Measurements from ENCODE around the gene SNRPD1.
A peak's percentile ranks its signal among the peaks of the same experiment; 100 is the strongest.
"Not testable (repeated sequence)": the region's sequence is repeated elsewhere in the genome, so short reads cannot be mapped to it uniquely, and the experiment has no call there.

Gene SNRPD1

GRCh38 chr18:21612125-21613039 is at the start of gene SNRPD1:
Gene SNRPD1 (plus strand): TSS chr18:21612314. CDS start chr18:21612430, 116 bp downstream.
- peak; percentile 29 for DNase-seq

DNA sequence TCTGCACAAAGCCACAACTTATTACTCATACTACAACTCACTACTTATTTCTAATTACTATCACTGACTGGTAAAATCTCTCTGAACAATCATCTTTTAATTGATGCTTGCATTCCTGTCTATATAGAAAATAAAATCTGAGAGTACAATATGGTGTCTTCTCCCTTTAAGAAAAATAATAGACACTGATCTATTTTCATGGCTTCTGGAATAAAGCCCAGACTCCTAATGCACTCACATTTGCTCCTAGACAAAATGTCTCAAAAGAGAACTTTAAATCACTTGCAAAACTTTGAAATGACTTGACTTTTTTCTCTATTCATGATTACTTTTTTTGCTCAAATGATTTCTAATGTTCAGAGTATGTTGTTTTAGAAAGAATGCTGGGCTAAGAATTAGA is 40.3 kb upstream of the SNRPD1 start:
- no peak for DNase-seq

DNA sequence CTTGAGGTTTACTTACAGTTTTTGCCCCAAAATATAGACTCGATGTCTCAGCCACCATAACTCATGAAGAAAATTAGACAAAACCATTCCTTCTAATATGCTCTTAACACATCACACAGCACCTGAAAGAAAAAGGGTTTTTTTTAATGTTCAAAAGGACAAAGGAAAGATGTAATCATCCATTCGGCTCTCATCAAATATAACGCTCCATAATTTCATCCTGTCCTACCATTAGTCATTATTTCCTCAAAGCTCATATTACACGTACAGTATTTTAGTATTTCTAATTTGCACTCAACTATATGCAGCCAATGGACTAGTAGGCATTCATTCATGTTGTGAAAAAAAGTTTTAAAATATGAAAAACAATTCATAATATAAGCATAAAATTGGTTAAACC is 36.5 kb upstream of the SNRPD1 start:
- no peak for DNase-seq

GRCh38 chr18:21584391-21584790 is 27.7 kb upstream of the SNRPD1 start:
- no peak for DNase-seq

GRCh38 chr18:21592361-21592760 is 19.8 kb upstream of the SNRPD1 start:
- not testable (repeated sequence) for DNase-seq

DNA sequence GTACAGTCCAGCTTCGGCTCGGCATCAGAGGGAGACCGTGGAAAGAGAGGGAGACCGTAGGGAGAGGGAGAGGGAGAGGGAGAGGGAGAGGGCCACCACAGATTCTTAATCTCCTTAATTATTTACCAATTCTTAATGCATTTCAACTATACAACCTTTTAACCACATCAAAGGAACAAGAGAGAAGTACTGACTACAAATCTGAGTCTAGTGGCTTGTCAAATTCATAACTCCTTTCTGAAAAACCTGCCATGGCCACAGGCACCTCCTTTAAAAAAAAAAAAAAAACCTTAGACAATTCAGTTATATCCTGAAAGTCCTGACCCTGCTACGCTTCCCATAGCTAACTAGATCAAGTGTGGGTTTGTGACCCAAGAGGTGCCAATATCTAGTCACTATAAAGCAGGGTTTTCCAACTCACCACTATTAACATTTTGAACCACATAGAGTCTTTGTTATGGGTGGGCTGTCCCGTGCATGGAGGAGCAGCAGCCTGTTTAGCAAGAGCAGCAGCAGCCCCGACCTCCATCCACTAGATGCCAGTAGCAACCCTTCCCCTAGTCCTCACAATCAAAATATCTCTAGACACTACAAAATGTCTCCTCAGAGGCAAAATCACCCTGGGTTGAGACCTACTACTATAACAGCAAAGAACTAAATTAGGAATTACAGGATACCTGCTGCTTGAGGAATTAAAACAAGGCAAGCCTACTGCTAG is 18.4 kb upstream of the SNRPD1 start:
- no peak for DNase-seq

GRCh38 chr18:21597620-21598019 is 14.5 kb upstream of the SNRPD1 start:
- no peak for DNase-seq

DNA sequence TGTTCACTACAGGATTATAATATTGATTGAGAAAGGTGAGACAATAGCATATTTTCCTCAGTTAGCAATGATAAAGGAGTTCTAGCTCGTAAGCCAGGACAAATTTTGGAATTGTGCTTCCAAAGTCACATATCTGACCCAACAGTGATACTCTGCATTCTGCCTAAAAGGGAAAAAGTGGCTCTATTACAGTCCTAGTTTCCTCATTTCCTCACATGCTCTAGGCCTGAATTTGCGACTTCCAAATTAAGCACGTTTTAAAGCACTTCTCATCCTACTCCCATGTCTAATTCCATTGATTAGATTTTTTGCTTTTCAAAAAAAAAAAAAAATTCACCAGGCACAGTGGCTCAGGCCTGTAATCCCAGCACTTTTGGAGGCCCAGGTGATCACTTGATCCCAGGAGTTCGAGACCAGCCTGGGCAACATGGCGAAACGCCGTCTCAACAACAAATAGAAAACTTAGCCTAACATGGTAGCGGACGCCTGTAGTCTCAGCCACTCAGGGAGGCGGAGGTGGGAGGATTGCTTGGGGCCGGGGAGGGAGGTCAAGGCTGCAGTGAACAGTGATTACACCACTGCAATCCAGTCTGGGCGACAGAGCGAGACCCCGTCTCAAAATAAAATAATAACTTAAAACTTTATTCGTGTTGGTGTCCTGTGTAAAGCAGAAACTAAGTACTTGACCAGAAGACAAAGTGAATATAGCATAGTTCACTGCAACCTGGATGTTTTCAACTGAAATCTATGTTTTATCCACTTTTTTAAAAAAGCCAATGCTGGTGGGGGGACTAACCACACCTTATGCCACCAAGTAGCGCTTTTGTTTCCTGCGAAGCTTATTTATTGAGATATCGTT is 13.2 kb upstream of the SNRPD1 start:
- DNase-seq = no peak

DNA sequence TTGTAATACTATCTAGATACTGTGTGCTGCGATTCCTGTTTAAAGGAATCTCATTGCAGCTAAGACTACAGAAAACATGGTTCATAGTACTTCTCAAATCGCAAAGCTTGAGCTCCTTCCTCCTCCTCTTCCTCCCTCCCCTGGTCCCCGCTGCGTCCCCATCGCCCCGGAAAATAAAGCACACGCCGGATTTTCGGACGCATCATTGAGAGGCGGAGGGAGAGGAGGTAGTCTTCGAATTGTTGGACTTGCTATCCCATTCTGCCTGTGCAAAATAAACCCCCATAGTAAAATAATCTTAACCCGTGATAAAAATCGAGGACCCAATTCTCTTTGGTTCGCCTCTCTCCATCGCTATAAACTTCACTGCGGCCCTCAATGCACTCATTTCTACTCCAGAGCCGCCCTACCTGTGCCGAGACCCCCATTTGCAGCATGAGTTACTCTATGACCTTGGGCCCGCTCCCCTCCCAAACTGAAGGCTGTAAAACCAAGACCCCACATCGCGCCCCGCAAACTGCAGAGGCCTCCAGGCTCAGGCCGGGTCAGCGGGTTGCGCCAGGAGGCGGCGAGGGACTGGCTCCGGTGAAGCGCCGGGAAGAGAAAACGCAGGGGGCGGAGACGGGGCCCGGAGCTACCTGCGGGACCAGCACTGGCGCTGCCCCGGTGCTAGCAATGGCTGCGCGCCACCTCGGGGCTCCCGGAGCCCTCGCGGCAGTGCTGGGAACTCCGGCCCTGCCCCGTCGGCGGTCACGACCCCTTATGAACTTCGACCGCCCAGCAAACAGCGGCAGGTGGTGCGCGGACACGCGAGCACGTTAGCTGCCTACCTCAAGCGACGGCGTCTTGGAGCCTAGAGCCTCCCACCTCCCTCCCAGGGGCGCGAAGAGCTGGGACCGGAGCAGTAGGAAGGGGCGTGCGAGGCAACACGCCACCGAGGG is 12.3 kb upstream of the SNRPD1 start:
- no peak for DNase-seq

DNA sequence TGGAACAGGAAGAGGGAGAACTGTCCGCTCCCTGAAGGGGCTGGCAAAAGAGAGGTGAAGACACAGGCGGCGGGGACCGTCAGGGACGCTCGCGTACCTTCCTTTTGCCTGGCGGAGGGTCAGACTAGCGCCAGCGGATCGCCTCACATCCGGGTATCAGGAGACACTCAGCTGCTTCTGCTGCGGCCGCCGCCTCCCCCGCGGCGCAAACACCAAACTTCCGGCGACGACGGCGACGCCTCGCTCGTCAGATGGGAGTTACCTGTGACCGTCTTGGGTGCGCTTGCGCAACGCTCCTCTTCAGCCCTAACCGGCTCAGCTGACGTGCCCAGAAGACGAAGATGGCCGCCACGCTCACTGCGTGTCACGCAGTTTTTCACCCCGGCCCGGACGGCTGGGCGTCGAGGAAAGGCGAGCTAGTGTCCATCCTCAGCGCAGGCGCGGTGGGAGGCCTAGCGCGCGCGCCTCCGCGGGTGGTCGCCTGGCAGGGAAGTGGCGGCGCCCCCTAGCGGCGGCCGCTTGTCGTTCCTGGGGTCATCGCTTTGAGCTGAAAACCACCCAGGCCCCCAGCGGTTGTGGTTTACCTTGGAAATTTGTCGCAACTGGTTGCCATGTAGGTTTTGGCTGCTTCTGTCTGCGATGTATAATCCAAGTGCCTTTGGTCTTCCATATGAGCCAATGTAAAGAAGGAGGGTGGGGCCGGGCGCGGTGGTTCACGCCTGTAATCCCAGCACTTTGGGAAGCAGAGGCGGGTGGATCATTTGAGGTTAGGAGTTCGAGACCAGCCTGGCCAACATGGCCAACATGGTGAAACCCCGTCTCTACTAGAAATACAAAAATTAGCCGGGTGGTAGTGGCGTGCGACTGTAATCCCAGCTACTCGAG is 11.3 kb upstream of the SNRPD1 start, which contains the start of gene ESCO1:
ESCO1 (minus strand) TSS at position 179 of the 885 bp plus-strand sequence. CDS start 25,861 bp downstream, outside the sequence.
- DNase-seq = peak; percentile 77

GRCh38 chr18:21602299-21602587 is 9.9 kb upstream of the SNRPD1 start:
- DNase-seq = no peak

DNA sequence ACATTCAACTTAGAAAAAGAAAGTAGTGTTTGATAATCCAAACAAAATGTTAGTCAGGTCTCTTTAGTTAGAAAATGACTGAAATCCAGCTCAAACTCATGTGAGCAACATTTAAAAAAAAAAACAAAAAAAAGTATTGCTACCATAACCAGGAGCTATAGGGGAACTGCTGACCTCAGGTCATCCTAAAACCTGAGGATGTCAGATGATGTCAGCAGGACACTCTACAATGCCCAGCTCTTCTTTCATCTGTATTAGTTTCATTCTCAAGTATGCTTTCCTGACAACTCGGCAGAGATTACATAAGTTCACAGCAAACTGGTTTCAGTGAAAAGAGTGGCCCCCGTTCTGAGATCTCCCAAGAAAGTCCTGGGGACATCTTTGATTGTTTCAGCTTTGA is 7.4 kb upstream of the SNRPD1 start:
- DNase-seq = no peak

DNA sequence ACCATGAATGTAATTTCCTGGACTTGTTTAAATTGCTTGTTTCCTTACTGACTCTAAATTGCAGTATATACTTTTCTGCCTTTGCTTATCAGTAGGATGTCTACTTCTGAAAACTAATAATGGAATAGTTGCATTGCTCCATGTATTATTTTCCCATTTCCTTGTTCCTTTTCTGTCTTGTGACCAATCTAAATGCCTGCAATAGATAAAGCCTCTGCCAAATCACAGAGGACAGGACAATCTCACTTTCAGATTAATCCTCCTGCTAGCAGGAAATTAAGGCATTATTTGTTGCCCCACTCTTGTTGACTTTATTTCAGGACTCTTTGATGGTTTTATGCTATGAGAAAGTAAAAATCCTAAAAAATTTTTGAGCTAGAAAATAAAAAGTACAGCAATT is 6.9 kb upstream of the SNRPD1 start:
- DNase-seq = no peak

GRCh38 chr18:21611401-21612124 is 551 bp upstream of the SNRPD1 start:
- not testable (repeated sequence) for DNase-seq

GRCh38 chr18:21621640-21622039 is 9.5 kb downstream of the SNRPD1 start:
- DNase-seq = not testable (repeated sequence)

- no peak for DNase-seq
Observed at GRCh38 chr18:21629089-21629832, 17.1 kb downstream of the SNRPD1 start.

DNA sequence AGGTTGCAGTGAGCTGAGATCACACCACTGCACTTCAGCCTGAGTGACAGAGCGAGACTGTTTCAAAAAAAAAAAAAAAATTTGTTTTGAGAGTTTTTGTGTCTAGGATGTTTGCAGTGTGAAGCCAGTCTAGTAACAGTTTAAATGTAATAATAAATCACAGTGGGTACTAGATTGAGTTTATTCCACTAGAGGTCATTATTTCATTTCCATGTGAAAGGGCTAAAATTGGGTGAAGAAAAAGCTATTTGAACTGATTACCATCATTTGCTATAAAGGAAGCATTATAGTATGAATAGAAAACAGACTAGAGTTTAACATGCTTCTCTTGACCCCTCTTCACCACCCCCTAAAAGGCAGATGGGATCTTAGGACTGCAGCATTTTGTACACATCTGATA is 20.3 kb downstream of the SNRPD1 start:
- no peak for DNase-seq

- no peak for DNase-seq
Observed at GRCh38 chr18:21634588-21635199, 22.6 kb downstream of the SNRPD1 start.

- no peak for DNase-seq
Observed at GRCh38 chr18:21636769-21637168, 24.7 kb downstream of the SNRPD1 start.

Data from NCI-H2029 treated with DMSO at 0.1 percent for 48 hours (cell line).